ENCODE measurements around the gene PRRC2C. TPM values are rescaled to one million over a fixed set of nuclear protein-coding genes. Genes with fewer than 3 reads are reported as not detected.

PRRC2C gene
- total RNA-seq, 1 donor from 2014 or later, result 225 TPM

DNA sequence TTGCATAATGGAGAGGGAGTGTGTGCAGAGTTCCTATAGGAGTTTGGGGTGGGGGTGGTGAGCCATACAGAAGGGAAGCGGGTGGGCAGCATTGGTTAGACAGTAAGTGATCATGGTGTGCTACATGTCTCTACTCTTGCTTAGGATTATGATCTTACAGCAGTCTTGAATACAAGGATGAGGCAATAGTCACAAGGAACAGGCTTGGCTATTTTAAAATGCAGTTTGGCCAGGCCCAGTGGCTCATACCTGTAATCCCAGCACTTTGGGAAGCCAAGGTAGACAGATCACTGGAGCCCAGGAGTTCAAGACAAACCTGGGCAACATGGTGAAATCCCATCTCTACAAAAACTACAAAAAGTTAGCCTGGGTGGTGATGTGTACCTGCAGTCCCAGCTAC, 154.9 kb downstream of the PRRC2C start:
- Mint-ChIP-seq H3K27ac (no peak overlapping the region), H3K36me3 (no peaks in the 10 kb centered on the region), H3K4me1 (peaks cover 8% of the 10 kb centered on the region), H3K4me3 (no peak overlapping the region), H3K27me3 (ENCODE audit: low read depth) (peaks cover 1% of the 10 kb centered on the region), H3K9me3 (no peaks in the 10 kb centered on the region)
- TF ChIP-seq, protein P1, sequence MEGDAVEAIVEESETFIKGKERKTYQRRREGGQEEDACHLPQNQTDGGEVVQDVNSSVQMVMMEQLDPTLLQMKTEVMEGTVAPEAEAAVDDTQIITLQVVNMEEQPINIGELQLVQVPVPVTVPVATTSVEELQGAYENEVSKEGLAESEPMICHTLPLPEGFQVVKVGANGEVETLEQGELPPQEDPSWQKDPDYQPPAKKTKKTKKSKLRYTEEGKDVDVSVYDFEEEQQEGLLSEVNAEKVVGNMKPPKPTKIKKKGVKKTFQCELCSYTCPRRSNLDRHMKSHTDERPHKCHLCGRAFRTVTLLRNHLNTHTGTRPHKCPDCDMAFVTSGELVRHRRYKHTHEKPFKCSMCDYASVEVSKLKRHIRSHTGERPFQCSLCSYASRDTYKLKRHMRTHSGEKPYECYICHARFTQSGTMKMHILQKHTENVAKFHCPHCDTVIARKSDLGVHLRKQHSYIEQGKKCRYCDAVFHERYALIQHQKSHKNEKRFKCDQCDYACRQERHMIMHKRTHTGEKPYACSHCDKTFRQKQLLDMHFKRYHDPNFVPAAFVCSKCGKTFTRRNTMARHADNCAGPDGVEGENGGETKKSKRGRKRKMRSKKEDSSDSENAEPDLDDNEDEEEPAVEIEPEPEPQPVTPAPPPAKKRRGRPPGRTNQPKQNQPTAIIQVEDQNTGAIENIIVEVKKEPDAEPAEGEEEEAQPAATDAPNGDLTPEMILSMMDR (IDR thresholded peaks at IDR 0.05; ENCODE audit: unreplicated experiment), result no peak
- no peak for DNase-seq (ENCODE audit: low spot score in 2 of 2, unreplicated experiment in 2 of 2)

DNA sequence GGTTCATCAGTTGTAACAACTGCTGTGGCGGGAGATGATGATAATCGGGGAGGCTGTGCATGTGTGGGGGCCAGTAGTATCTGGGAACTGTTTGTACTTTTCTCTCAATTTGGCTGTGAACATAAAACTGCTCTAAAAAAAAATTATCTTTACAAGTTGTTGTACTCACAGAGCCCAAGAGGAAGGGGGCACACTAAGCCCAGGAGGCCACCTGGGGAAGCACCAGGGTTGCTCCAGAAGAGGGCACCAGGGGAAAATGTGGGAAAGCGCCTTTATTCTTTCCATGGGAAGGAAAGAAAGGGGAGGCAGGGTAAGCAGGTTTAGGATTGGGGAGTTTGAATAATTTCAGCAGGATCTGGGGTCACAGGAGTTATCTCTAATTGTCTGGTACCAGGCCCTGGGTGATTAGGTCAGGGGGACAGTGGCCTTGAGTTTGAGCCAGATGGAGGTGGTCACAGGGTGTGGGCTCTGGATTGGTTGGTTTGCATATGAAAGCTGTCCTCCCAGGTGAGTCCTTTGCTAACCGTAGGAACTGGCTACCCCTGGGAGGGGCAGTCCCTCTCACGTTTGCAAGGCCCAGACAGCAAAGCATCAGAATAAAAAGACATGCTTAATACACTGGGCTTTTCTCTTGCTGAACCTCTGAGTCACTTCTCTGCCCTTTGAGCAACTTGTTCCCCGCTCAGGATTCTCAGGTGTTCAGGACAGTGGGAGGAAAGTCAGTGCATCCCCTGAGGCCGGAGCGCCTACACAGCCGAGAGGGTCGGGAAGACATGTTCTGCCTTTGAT, 155.9 kb downstream of the PRRC2C start:
- Mint-ChIP-seq H3K27ac (peak overlapping the region; percentile 44), H3K36me3 (no peaks in the 10 kb centered on the region), H3K4me3 (no peak overlapping the region), H3K4me1 (peaks cover 17% of the 10 kb centered on the region), H3K9me3 (no peaks in the 10 kb centered on the region), H3K27me3 (ENCODE audit: low read depth) (peaks cover 1% of the 10 kb centered on the region)
- no peak for DNase-seq (ENCODE audit: low spot score in 2 of 2, unreplicated experiment in 2 of 2)
- TF ChIP-seq, protein P1 (IDR thresholded peaks at IDR 0.05; ENCODE audit: unreplicated experiment), result no peak

DNA sequence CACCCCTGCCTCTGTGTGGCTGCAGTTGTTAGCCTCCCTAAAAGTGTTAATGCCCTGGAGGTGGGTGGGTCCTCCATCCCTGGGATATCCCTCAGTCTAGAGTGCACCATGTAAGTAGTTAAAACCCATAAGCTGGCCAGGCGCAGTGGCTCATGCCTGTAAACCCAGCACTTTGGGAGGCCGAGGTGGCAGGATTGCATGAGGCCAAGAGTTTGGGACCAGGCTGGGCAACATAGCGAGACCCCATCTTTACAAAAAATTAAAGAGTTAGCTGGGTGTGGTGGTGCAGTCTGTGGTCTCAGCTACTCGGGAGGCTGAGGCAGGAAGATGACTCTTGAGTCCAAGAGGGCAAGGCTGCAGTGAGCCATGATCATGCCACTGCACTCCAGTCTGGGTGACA, 156.9 kb downstream of the PRRC2C start:
- no peak overlapping the region for H3K27ac Mint-ChIP-seq
- TF ChIP-seq, protein P1 (IDR thresholded peaks at IDR 0.05; ENCODE audit: unreplicated experiment), result no peak
- no peak overlapping the region for H3K4me3 Mint-ChIP-seq
- no peaks in the 10 kb centered on the region for H3K9me3 Mint-ChIP-seq
- DNase-seq (ENCODE audit: low spot score in 2 of 2, unreplicated experiment in 2 of 2), result no peak
- no peaks in the 10 kb centered on the region for H3K36me3 Mint-ChIP-seq
- H3K27me3 Mint-ChIP-seq (ENCODE audit: low read depth), result peaks cover 1% of the 10 kb centered on the region
- H3K4me1 Mint-ChIP-seq, result peaks cover 21% of the 10 kb centered on the region

Other genes starting within 250 kb of the PRRC2C start
- gene FMO1, start 237.0 kb upstream of the PRRC2C start, total RNA-seq, result 0.23 TPM in 1 of 3 replicates, not detected in the others
- 4.4 to 5.9 TPM (median 5.4 TPM) in 3 replicates for gene FMO4, start 171.3 kb upstream of the PRRC2C start, total RNA-seq
- 0.11 TPM in 1 of 3 replicates, not detected in the others for gene MYOCOS, start 136.7 kb downstream of the PRRC2C start, total RNA-seq
- 0.13 to 0.34 TPM (median 0.29 TPM) in 3 replicates for gene MYOC, start 167.2 kb downstream of the PRRC2C start, total RNA-seq